Smooth muscle cell (in vitro differentiated cells): ENCODE results near the gene PTPRD. TPM values are rescaled to one million over a fixed set of nuclear protein-coding genes. Genes with fewer than 3 reads are reported as not detected.

ENCODE experiments used
- DNase-seq: peaks from one replicate; lab custom pipeline; 2025; ENCODE audit not compliant: unreplicated experiment; lab: John Stamatoyannopoulos, UW
- H2AFZ ChIP-seq: fragments of 200-600 bp; sonication (generic); 2 replicates; pipeline ENCODE4 v1.6.0; 2016; ENCODE audit warnings: antibody characterized with exemption, low read depth, mild to moderate bottlenecking
- H3F3A ChIP-seq: fragments of 200-600 bp; sonication (generic); 2 replicates; pipeline ENCODE4 v1.6.0; 2017; ENCODE audit warnings: antibody characterized with exemption, low read depth
- H3K27ac ChIP-seq: fragments of 200-600 bp; sonication (generic); 2 replicates; pipeline ENCODE4 v1.5.1; 2016; ENCODE audit warnings: low read depth, mild to moderate bottlenecking
- H3K27me3 ChIP-seq: fragments of 200-600 bp; sonication (generic); 2 replicates; pipeline ENCODE4 v1.6.1; 2016; ENCODE audit warnings: low read depth, mild to moderate bottlenecking
- H3K36me3 ChIP-seq: fragments of 200-600 bp; sonication (generic); 2 replicates; pipeline ENCODE4 v1.5.1; 2016; ENCODE audit warnings: low read depth
- H3K4me1 ChIP-seq: fragments of 200-600 bp; sonication (generic); 2 replicates; pipeline ENCODE4 v1.5.1; 2016; ENCODE audit warnings: low read depth
- H3K4me2 ChIP-seq: fragments of 200-600 bp; sonication (generic); 2 replicates; pipeline ENCODE4 v1.6.0; 2016; ENCODE audit warnings: mild to moderate bottlenecking
- H3K4me3 ChIP-seq: fragments of 200-600 bp; sonication (generic); 2 replicates; pipeline ENCODE4 v1.5.1; 2016; ENCODE audit warnings: mild to moderate bottlenecking
- H3K79me2 ChIP-seq: fragments of 200-600 bp; sonication (generic); 2 replicates; pipeline ENCODE4 v1.6.0; 2016; ENCODE audit warnings: low read depth, mild to moderate bottlenecking
- H3K9ac ChIP-seq: fragments of 200-600 bp; sonication (generic); 2 replicates; pipeline ENCODE4 v1.6.0; 2016; ENCODE audit warnings: low read depth
- H3K9me3 ChIP-seq: fragments of 200-600 bp; sonication (generic); replicated peaks from 2 replicates; pipeline ENCODE4 v1.5.1; 2016; ENCODE audit warnings: low read depth
- H4K20me1 ChIP-seq: fragments of 200-600 bp; sonication (generic); 2 replicates; pipeline ENCODE4 v1.6.0; 2016; ENCODE audit warnings: low read depth
- WGBS: methylation state at CpG from one replicate; pipeline ENCODE4 v1.1.7; 2016; ENCODE audit warnings: low lambda C conversion rate; 5-methylcytosine and 5-hydroxymethylcytosine counted together
- polyA plus RNA-seq: library from polyadenylated mRNA; unstranded; fragments of >200 nt; fragmentation: Nextera tagmentation; extraction: Ambion mirVana; gene quantifications from 2 replicates; pipeline ENCODE4 v1.2.1, GENCODE V29; 2016
- total RNA-seq: library from RNA; depleted of rRNA; stranded (reverse); fragments of >200 nt; gene quantifications from 2 replicates; pipeline ENCODE4 v1.2.3, GENCODE V29; 2014
- TF ChIP-seq, protein P1 (sequence below): fragments of 200-600 bp; sonication (generic); IDR thresholded peaks from 2 replicates; pipeline ENCODE4 v1.5.1; 2017; ENCODE audit warnings: borderline replicate concordance, mild to moderate bottlenecking, antibody characterized with exemption; ENCODE audit not compliant: insufficient read depth, poor library complexity, severe bottlenecking

Gene PTPRD
- total and polyA plus RNA-seq, 2 experiments from 2014 or later = 6.5 to 61.0 TPM

DNA sequence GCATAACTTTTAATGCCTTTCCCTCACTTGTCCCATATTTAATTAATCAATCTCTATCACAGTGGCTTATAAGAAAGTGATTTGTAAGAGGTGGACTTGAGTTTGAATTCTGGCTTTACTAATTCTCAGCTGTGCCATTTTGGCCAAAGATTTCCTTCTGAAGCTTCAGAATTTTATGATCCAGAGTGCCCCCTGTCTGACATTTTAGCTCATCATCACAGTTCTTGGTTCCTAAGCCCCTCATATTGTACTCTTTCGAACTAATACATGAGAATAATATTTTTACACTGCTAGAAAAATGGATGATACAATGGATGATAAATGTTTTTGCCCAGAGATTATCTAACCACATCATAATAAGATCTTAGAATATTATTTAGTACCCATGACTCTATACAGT is 1014.1 kb downstream of the PTPRD start:
- TF ChIP-seq, protein P1, sequence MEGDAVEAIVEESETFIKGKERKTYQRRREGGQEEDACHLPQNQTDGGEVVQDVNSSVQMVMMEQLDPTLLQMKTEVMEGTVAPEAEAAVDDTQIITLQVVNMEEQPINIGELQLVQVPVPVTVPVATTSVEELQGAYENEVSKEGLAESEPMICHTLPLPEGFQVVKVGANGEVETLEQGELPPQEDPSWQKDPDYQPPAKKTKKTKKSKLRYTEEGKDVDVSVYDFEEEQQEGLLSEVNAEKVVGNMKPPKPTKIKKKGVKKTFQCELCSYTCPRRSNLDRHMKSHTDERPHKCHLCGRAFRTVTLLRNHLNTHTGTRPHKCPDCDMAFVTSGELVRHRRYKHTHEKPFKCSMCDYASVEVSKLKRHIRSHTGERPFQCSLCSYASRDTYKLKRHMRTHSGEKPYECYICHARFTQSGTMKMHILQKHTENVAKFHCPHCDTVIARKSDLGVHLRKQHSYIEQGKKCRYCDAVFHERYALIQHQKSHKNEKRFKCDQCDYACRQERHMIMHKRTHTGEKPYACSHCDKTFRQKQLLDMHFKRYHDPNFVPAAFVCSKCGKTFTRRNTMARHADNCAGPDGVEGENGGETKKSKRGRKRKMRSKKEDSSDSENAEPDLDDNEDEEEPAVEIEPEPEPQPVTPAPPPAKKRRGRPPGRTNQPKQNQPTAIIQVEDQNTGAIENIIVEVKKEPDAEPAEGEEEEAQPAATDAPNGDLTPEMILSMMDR = no peak
- Histone ChIP-seq H3K9me3 (no peaks in the 10 kb centered on the region), H3K27ac (no peak overlapping the region), H4K20me1 (no peaks in the 10 kb centered on the region), H3K9ac (no peak overlapping the region), H3F3A (no peaks in the 10 kb centered on the region), H3K4me2 (no peak overlapping the region), H3K79me2 (no peaks in the 10 kb centered on the region), H3K27me3 (no peaks in the 10 kb centered on the region), H2AFZ (no peak overlapping the region), H3K36me3 (no peaks in the 10 kb centered on the region), H3K4me1 (peaks cover 6% of the 10 kb centered on the region), H3K4me3 (no peak overlapping the region)
- WGBS = 78% methylated on average over 1 of the region's 1 CpG
- no peak for DNase-seq

DNA sequence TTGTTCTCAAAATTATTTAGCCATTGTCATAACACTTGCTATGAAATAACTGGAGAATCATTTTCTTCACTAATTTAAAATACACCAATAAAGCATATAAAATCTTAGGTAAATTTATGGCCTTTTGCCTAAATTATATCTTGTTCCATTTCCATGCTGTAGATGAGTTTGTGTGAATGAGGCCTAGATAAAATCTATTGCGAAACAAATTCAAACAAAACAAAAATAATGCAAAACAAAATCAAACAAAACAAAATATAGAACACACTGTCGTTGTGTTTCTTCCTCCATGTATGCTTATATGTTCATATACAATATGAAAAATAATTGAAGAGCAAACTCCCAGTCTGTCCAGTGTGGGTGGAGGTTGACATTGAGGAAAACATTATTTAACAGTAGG is 1020.7 kb downstream of the PTPRD start:
- Histone ChIP-seq H3K27ac (no peak overlapping the region), H3F3A (no peaks in the 10 kb centered on the region), H3K4me3 (no peak overlapping the region), H3K79me2 (no peaks in the 10 kb centered on the region), H3K36me3 (no peaks in the 10 kb centered on the region), H3K9ac (no peak overlapping the region), H3K4me1 (no peaks in the 10 kb centered on the region), H4K20me1 (no peaks in the 10 kb centered on the region), H3K27me3 (no peaks in the 10 kb centered on the region), H3K4me2 (no peak overlapping the region), H2AFZ (no peak overlapping the region), H3K9me3 (no peaks in the 10 kb centered on the region)
- TF ChIP-seq, protein P1 = no peak
- 92% methylated on average over 2 of the region's 2 CpGs for WGBS
- no peak for DNase-seq

DNA sequence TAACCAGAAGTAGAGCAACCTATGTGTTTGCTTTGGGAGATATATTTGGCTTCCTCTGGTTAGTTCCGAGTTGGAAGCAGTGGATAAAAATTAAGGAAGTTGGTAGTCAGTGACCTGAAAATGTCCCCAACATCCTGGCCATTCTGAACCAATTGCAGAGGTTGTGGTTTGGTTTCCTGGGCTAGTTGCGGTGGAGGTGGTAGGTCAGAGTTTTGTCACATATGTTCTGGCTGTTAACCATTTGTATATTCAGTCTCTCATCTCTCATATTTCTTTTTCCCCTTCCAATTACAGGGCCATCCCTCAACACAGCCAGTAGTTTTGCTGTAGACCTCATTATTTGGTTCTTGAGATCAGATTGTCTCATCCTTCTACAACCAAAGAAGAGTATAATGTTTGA is 1026.9 kb downstream of the PTPRD start:
- Histone ChIP-seq H3K4me3 (no peak overlapping the region), H2AFZ (no peak overlapping the region)
- WGBS = 89% methylated on average over 2 of the region's 2 CpGs

DNA sequence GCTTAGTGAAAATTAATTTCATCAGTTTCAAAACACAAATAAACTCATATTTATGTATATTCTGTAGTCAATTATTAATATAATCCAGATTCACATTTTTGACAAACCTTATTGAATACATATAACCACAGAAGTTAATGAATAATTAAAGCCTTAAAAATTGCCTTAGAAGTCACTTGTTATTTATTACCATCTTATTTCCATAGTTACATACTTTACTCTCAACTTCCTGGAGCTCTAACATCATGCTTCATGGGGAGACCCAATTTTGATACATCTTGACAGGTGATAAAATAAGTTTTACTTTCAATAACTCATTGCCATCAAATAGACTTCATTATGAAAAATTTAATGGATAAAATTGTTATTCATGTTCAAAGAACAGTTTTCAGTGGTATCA is 1038.7 kb downstream of the PTPRD start:
- H3K4me2 ChIP-seq = no peak overlapping the region
- H3K9me3 ChIP-seq = no peaks in the 10 kb centered on the region
- H3K4me1 ChIP-seq = no peaks in the 10 kb centered on the region
- H3K4me3 ChIP-seq = no peak overlapping the region
- no peak overlapping the region for H3K9ac ChIP-seq
- H3K79me2 ChIP-seq = no peaks in the 10 kb centered on the region
- no peaks in the 10 kb centered on the region for H4K20me1 ChIP-seq
- no peak overlapping the region for H3K27ac ChIP-seq
- H2AFZ ChIP-seq = no peak overlapping the region
- H3K36me3 ChIP-seq = no peaks in the 10 kb centered on the region
- no peaks in the 10 kb centered on the region for H3K27me3 ChIP-seq
- H3F3A ChIP-seq = no peaks in the 10 kb centered on the region
- TF ChIP-seq, protein P1 = no peak
- DNase-seq = no peak

More for the DNA sequence above, 1026.9 kb downstream of the PTPRD start:
- H4K20me1 ChIP-seq = no peaks in the 10 kb centered on the region
- no peak overlapping the region for H3K27ac ChIP-seq
- H3K27me3 ChIP-seq = no peaks in the 10 kb centered on the region
- no peak overlapping the region for H3K9ac ChIP-seq
- no peaks in the 10 kb centered on the region for H3K79me2 ChIP-seq
- H3K4me2 ChIP-seq = no peak overlapping the region
- no peak for DNase-seq
- no peaks in the 10 kb centered on the region for H3K36me3 ChIP-seq
- H3F3A ChIP-seq = no peaks in the 10 kb centered on the region
- TF ChIP-seq, protein P1 = no peak
- H3K9me3 ChIP-seq = no peaks in the 10 kb centered on the region
- H3K4me1 ChIP-seq = no peaks in the 10 kb centered on the region
